ENCODE measurements around the gene SPINK13. TPM values are rescaled to one million over a fixed set of nuclear protein-coding genes. Genes with fewer than 3 reads are reported as not detected.
"Not testable (repeated sequence)": the region's sequence is repeated elsewhere in the genome, so short reads cannot be mapped to it uniquely, and the experiment has no call there.

Gene SPINK13, protein sequence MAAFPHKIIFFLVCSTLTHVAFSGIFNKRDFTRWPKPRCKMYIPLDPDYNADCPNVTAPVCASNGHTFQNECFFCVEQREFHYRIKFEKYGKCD
- not detected in 2 replicates for total RNA-seq

DNA sequence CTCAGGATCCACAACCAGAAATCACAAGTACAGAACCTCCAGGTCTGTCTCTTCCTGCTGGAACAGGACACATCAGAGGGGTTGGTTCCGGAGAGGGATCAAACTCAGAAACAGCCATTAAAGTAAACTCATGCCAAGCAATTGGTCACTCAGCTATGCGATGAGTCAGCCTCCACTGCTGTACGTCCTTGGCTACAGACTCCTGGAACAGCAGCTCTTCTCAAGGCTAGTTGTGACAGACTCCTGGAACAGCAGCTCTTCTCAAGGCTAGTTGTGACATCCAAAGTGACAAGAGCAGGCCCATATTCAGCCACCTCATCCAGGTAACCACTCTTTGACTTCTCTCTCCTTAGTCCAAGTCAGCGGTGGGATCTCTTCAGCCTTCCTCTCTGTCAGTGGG, at the start of gene SPINK13:
TSS of gene SPINK13 (plus strand) at position 229 of the 400 bp plus-strand sequence. CDS start 1,279 bp downstream, outside the sequence.
- DNase-seq: no peak
- no peaks in the 10 kb centered on the region for H3K36me3 Mint-ChIP-seq (ENCODE audit: low read depth)
- H3K4me1 Mint-ChIP-seq: no peaks in the 10 kb centered on the region
- no peaks in the 10 kb centered on the region for H3K9me3 Mint-ChIP-seq
- no peak within 1 kb of the TSS for H3K27ac Mint-ChIP-seq
- no peak within 1 kb of the TSS for H3K4me3 Mint-ChIP-seq
- intact Hi-C loops (cut with micrococcal nuclease): no loop called here
- H3K27me3 Mint-ChIP-seq: no peaks in the 10 kb centered on the region

DNA sequence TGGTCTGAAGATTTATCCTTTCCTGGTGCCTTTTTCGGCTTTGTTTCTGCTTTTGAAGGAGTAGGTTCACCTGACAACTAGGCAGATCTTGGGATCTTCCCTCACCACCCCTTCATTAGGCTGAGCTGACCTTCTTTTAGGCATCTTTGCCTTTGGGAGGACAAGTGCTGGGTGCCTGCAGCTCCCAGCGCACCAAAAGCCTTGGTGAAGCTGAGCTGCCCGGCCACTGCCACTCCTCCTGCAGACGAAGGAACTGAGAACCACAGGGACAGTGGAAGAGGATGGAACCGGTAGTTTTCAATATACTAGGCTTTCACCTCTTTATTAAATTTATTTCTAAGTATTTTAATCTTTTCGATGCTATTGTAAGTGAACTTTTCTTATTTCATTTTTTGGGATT, 47.1 kb upstream of the SPINK13 start:
- Mint-ChIP-seq H3K9me3 (no peaks in the 10 kb centered on the region), H3K27me3 (peaks cover 3% of the 10 kb centered on the region), H3K4me3 (no peak overlapping the region), H3K36me3 (ENCODE audit: low read depth) (no peaks in the 10 kb centered on the region), H3K27ac (no peak overlapping the region), H3K4me1 (no peaks in the 10 kb centered on the region)
- no peak for DNase-seq
- intact Hi-C loops (cut with micrococcal nuclease): no loop called here

DNA sequence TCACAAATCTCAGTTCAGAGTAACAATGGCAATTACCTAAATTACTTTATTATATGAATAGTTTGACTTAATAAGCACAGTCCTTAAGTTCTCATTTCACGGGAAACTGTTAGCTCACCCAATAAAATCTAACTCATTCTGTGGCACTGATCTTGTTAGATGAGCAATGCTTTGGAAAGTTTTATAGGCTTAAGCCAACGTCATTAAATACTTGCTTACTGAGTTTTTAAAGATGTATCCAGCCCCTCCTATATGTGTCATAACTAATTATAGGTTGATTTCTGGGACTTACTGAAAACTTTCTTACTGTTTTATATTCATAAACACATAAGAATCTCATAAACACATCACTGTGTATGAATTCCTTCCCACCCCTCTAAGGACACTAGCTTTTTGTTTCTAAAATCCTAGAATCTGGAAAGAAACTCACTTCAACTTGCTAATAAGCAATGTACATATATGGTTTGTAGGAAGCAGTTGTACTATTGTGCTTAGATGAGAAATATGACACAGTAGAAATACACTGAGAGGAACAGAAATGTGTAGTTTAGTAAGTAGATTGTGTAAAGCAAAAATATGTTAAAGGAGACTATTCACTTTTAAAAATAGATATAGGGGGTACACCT, 44.4 kb upstream of the SPINK13 start:
- intact Hi-C loops (cut with micrococcal nuclease): no loop called here
- Mint-ChIP-seq H3K27me3 (peaks cover 3% of the 10 kb centered on the region), H3K36me3 (ENCODE audit: low read depth) (no peaks in the 10 kb centered on the region), H3K4me1 (no peaks in the 10 kb centered on the region), H3K4me3 (no peak overlapping the region), H3K27ac (no peak overlapping the region), H3K9me3 (no peaks in the 10 kb centered on the region)
- DNase-seq: no peak

DNA sequence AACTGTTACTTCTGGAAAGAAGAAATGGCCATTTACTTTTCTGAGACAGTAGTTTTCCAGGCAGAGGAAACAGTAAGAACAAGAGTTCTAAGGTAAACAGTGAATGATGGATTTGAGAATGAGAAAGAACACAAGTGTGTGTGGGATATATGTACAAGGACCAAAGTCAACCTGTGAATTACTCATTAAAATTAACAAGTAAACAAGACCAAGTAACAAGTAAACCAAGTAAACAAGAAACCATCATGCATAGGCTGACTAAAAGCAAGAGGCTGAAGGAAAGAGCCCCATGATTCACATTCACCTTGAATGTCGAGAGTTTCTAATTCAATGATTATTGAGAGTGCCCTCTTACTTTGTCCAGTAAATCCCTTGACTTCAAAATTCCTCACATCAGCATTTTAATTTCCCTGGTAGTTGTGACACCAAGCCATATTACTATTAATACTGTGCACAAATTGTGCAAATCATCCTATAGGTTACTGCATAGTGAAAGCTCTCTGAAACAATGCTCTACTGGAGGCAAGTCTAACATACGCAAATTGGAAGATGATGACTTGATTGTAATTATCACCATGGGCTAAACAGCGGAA, 40.1 kb upstream of the SPINK13 start:
- Mint-ChIP-seq H3K4me3 (no peak overlapping the region), H3K4me1 (no peaks in the 10 kb centered on the region), H3K27me3 (peaks cover 2% of the 10 kb centered on the region), H3K36me3 (ENCODE audit: low read depth) (no peaks in the 10 kb centered on the region), H3K27ac (no peak overlapping the region), H3K9me3 (no peaks in the 10 kb centered on the region)
- no peak for DNase-seq
- intact Hi-C loops (cut with micrococcal nuclease): no loop called here

DNA sequence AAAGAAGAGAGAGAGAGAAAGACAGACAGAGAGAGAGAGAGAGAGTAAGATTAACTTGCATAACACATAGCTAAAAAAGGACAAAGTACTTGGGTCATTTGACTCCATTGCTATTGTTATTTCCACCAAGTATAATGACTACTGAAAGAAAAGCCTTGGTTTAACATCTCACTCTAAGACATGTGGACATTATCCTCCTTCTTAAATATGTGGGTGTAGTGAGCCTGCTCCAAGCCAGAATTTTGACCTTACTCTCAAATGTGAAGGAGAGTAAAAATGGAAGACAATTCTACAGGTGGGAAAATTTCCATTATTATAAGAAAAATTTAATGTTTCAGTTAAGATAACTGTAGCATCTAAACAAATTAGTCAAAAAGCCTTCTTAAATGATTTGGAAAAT, 38.8 kb upstream of the SPINK13 start:
- DNase-seq: no peak
- Mint-ChIP-seq H3K36me3 (ENCODE audit: low read depth) (no peaks in the 10 kb centered on the region), H3K4me1 (no peaks in the 10 kb centered on the region), H3K9me3 (no peaks in the 10 kb centered on the region), H3K4me3 (no peak overlapping the region), H3K27ac (no peak overlapping the region), H3K27me3 (peaks cover 2% of the 10 kb centered on the region)
- intact Hi-C loops (cut with micrococcal nuclease): no loop called here

DNA sequence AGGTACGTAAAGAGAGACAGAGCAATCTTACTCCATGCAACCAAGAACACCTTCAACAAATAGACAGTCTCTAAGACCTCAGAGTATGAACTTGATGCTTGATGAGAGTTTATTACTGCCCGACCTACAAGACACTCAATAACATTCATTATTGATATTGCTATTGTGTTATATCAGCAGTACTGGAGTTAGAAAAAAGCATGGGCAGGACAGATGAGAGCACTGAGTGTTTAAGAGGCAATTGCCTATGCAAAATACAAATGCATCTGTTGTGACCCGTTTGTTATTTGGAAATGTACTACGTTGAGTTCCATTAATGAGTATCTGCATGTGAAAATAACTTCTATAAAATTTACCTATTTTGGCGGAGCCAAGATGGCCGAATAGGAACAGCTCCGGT, 38.4 kb upstream of the SPINK13 start:
- DNase-seq: no peak
- Mint-ChIP-seq H3K27me3 (peaks cover 2% of the 10 kb centered on the region), H3K36me3 (ENCODE audit: low read depth) (no peaks in the 10 kb centered on the region), H3K4me1 (no peaks in the 10 kb centered on the region), H3K9me3 (no peaks in the 10 kb centered on the region), H3K4me3 (no peak overlapping the region), H3K27ac (no peak overlapping the region)
- intact Hi-C loops (cut with micrococcal nuclease): no loop called here

DNA sequence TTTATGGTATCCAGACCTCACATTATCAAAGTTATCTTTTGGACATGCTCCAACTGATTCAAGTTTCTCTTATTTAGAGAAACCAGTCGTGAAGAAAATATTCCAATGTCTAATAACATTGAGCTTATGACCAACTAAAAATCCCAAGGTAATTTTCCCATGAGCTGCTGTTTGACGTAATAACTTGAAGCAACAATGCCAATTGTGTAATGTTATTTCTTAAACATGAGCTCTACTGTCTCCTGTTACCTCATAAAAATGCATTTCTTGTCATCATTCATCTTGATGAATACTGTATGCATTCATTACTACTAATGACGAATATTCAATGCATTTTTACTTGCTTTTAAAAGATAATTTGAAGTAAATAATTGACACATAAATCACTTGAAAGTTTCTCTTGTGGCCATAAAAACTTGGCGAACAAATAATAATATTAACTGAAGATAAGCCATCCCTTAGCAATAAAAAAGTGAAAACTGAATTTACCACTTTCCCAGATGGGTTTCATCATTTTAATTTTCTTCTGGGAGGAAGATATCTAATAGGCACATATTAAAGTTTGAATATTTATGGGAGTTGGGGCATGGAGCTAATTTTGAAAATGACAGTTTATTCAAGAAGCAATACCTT, 30.7 kb upstream of the SPINK13 start:
- intact Hi-C loops (cut with micrococcal nuclease): no loop called here
- Mint-ChIP-seq H3K4me3 (no peak overlapping the region), H3K4me1 (no peaks in the 10 kb centered on the region), H3K36me3 (ENCODE audit: low read depth) (no peaks in the 10 kb centered on the region), H3K27ac (no peak overlapping the region), H3K9me3 (no peaks in the 10 kb centered on the region), H3K27me3 (no peaks in the 10 kb centered on the region)
- no peak for DNase-seq

DNA sequence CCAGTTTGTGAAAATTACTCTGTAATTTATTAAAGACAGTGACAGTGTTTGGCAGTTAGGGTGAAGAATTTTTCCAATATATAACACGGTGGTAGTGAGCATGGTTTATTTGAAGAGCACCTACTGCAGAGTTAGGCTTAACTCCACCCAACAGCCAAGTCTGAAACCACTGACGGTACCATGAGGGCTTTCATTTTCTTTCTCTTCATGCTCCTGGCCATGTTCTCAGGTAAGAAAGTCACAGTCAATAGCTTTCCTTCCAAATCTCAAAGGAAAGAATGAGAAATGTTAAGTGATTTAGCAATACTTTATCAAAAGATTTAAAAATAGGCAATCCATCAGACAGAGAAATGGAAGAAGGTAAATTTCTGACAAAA, 30.2 kb upstream of the SPINK13 start, which contains the start of gene MARCOL:
TSS of gene MARCOL (plus strand) at position 108 of the 377 bp plus-strand sequence. CDS start at position 181, 73 bp downstream.
- intact Hi-C loops (cut with micrococcal nuclease): no loop called here
- no peak within 1 kb of the TSS for H3K27ac Mint-ChIP-seq
- H3K27me3 Mint-ChIP-seq: no peaks in the 10 kb centered on the region
- H3K36me3 Mint-ChIP-seq (ENCODE audit: low read depth): no peaks in the 10 kb centered on the region
- H3K4me1 Mint-ChIP-seq: no peaks in the 10 kb centered on the region
- H3K4me3 Mint-ChIP-seq: no peak within 1 kb of the TSS
- H3K9me3 Mint-ChIP-seq: no peaks in the 10 kb centered on the region
- no peak for DNase-seq

DNA sequence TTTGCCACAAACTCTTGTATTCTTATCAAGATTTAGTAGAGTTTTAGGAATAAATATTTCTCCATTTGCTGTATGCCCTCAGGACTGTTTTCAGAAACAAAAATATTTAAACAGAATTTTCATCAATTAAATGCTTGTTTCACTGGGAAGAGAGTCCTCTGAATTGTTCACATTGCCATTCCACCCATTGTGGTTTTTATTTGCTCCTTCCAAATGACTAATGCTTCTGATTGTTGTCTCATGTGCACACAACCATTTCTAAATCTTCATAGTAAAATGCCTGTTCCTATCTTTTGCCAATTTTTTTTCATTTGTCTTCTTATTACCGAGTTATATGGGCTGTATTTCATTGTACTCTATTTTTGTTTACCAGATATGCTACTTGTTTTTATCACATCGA, 19.7 kb upstream of the SPINK13 start:
- Mint-ChIP-seq H3K4me1 (no peaks in the 10 kb centered on the region), H3K9me3 (no peaks in the 10 kb centered on the region), H3K4me3 (no peak overlapping the region), H3K36me3 (ENCODE audit: low read depth) (no peaks in the 10 kb centered on the region), H3K27ac (no peak overlapping the region), H3K27me3 (peaks cover 2% of the 10 kb centered on the region)
- intact Hi-C loops (cut with micrococcal nuclease): no loop called here
- DNase-seq: no peak

DNA sequence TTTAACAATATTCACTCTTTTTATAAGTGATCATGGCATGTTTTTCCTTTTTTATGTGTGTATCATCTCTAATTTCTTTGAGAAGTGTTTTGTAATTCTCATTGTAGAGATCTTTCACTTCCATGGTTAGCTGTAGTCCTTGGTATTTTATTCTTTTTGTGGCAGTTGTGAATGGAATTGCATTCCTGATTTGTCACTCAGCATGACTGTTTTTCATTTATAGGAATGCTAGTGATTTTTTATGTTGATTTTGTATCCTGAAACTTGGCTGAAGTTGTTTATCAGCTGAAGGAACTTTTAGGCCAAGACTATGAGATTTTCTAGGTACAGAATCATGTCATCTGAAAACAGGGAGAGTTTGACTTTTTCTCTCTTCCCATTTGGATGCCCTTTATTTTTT, 13.1 kb upstream of the SPINK13 start:
- intact Hi-C loops (cut with micrococcal nuclease): no loop called here
- Mint-ChIP-seq H3K27me3 (no peaks in the 10 kb centered on the region), H3K4me3 (no peak overlapping the region), H3K36me3 (ENCODE audit: low read depth) (no peaks in the 10 kb centered on the region), H3K27ac (no peak overlapping the region), H3K9me3 (peaks cover 18% of the 10 kb centered on the region), H3K4me1 (no peaks in the 10 kb centered on the region)
- DNase-seq: no peak

DNA sequence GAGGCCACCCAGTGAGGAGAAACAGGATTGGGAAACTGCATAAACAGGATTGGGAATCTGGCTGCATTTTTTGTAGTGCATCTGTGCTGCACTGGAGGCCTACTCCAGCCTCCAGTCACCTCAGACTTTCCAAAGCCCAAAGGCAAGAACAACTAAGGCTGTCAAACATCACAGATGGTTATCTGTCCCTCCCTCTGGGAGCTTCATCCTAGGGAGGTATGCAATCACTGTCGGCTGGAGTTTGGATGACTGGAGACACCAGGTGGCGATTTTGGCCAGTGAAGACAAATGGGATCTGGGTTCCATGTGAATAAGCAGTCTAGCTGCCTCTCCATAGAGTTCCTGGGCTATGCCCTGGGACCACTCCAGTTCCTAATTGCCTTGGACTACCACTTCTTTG, 9.3 kb upstream of the SPINK13 start:
- H3K36me3 Mint-ChIP-seq (ENCODE audit: low read depth): no peaks in the 10 kb centered on the region
- no peak for DNase-seq
- intact Hi-C loops (cut with micrococcal nuclease): no loop called here
- H3K4me3 Mint-ChIP-seq: no peak overlapping the region
- H3K9me3 Mint-ChIP-seq: peaks cover 18% of the 10 kb centered on the region
- no peak overlapping the region for H3K27ac Mint-ChIP-seq
- no peaks in the 10 kb centered on the region for H3K27me3 Mint-ChIP-seq
- H3K4me1 Mint-ChIP-seq: no peaks in the 10 kb centered on the region

DNA sequence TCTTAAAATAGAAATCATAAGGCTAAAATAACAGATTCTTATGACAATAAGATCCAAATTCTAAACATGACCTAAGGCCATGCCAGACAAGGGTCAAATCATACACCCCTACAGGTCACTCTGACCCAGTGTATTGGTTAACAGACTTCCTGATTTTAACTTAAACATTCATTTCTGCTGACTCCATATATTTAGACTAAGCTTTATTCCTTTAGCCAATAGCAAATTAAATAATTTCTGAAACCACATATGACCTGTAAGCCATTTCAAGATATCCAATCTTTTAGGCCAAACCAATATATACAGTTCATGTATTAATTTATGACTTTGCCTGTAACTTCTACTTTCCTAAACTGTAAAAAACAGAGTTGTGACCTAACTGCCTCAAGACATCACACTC, 7.4 kb upstream of the SPINK13 start:
- no peak for DNase-seq
- Mint-ChIP-seq H3K27me3 (no peaks in the 10 kb centered on the region), H3K9me3 (peaks cover 18% of the 10 kb centered on the region), H3K27ac (no peak overlapping the region), H3K4me3 (no peak overlapping the region), H3K36me3 (ENCODE audit: low read depth) (no peaks in the 10 kb centered on the region), H3K4me1 (no peaks in the 10 kb centered on the region)
- intact Hi-C loops (cut with micrococcal nuclease): no loop called here

DNA sequence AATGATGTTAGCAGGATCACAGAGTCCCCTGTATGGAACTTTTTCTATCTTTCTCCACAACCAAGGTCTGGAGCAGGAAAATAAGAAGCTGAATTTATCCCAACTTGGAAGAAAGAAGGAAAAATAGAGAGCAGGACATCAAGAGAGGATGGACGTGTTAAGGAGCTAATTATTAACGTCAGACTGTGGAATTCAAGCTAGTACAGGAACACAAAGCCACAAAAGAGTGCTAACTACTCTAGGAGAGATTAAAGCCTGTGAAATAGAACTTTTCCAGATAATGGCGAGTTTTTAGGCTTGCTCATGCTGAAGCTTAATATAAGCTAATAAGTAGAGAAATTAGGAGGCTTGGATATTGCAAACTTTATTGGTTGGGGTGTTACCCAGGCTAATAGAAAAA, 632 bp upstream of the SPINK13 start:
- Mint-ChIP-seq H3K9me3 (no peaks in the 10 kb centered on the region), H3K27me3 (no peaks in the 10 kb centered on the region), H3K4me1 (no peaks in the 10 kb centered on the region), H3K4me3 (no peak overlapping the region), H3K27ac (no peak overlapping the region), H3K36me3 (ENCODE audit: low read depth) (no peaks in the 10 kb centered on the region)
- no peak for DNase-seq
- intact Hi-C loops (cut with micrococcal nuclease): no loop called here

DNA sequence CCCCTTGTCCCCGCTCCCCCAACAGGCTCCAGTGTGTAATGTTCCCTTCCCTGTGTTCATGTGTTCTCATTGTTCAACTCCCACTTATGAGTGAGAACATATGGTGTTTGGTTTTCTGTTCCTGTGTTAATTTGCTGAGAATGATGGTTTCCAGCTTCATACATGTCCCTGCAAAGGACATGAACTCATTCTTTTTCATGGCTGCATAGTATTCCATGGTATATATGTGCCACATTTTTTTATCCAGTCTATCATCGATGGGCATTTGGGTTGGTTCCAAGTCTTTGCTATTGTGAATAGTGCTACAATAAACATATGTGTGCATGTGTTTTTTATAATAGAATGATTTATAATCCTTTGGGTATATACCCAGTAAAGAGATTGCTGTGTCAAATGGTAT, 6.5 kb downstream of the SPINK13 start:
- H3K4me1 Mint-ChIP-seq; intact Hi-C loops (cut with micrococcal nuclease); H3K27me3 Mint-ChIP-seq; DNase-seq; H3K27ac Mint-ChIP-seq; H3K4me3 Mint-ChIP-seq; H3K36me3 Mint-ChIP-seq (ENCODE audit: low read depth): not testable (repeated sequence)
- peaks cover 17% of the 10 kb centered on the region for H3K9me3 Mint-ChIP-seq

All from activated CD4-positive, alpha-beta T cell treated with anti-CD3 and anti-CD28 coated beads, Interleukin-2, amount 10 ng/mL, durations not matched to agents 24 days and 14 days (primary cell).